IPS DF 4.7 (cell line): Measurements from ENCODE around the gene RNF13.
"Not testable (repeated sequence)": the region's sequence is repeated elsewhere in the genome, so short reads cannot be mapped to it uniquely, and the experiment has no call there.

Experiments used
- DNase-seq: peaks from one replicate; pipeline ENCODE4 v3.0.0-alpha.2; 2013; ENCODE audit warnings: low spot score; ENCODE audit errors: extremely low read depth

RNF13 gene

GRCh38 chr3:149800693-149801092, 12.3 kb upstream of the RNF13 start:
- DNase-seq, result no peak

GRCh38 chr3:149801195-149801594, 11.8 kb upstream of the RNF13 start:
- DNase-seq, result no peak

- DNase-seq, result no peak
Measured at GRCh38 chr3:149801639-149802038, 11.4 kb upstream of the RNF13 start.

- DNase-seq, result no peak
Measured at GRCh38 chr3:149806171-149806778, 6.7 kb upstream of the RNF13 start.

DNA sequence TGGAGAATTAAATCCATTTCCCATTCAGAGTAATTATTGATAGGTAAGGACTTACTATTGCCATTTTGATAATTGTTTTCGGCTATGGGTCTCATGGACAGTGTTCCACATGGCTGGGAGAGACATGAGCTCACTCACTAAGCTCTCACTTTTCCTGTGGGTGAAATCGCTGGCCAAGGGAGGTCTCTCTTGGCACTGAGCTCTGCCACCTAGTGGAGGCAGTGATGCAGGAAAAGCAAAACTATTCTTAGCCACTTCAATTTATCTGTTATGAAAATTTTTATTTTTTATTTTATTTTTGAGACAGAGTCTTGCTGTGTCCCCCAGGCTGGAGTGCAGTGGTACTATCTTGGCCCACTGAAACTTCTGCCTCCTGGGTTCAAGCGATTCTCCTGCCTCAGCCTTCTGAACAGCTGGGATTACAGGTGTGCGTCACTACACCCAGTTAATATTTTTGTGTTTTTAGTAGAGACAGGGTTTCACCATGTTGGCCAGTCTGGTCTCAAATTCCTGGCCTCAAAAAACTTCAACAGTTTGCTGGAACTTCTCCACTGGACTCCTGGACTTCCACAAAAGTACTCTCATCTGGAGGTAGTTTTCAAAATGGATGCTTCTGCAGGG, 4.7 kb upstream of the RNF13 start:
- DNase-seq, result no peak

DNA sequence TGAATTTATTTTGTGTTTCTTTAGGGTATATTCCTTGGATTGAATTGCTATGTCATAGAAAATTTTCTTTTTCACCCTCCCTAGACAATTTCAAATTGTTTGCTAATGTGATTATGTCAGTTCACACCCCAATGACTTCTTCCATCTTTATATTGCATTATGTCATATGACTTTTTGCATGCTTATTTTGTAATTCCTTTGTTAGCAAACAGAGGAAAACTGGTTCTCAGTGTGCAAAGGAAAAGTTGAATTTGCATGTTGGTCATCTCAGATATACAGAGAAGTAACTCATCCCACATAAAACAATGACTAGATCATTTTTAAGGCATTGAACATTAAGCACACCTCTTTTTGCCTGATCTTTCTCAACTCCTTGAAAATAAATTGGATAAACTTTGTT, 3.3 kb upstream of the RNF13 start:
- no peak for DNase-seq

DNA sequence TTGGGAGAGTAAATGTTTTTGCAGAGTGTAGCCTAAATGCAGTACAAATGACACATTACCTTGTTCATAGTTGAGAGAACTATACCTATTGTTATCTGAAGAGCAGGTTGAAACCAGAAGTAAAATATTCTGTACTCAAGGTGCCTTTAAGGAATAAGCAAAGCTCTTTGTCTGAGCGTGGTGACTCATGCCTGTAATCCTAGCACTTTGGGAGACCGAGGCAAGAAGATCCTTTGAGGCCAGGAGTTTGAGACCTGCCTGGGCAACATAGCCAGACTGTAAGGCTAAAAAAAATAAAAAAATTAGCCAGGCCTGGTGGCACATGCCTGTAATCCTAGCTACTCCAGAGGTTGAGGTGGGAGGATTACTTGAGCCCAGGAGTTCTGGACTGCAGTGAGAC, 2.2 kb upstream of the RNF13 start:
- DNase-seq, result no peak

GRCh38 chr3:149812165-149812605, 830 bp upstream of the RNF13 start:
- no peak for DNase-seq

GRCh38 chr3:149813367-149814281, 609 bp downstream of the RNF13 start:
- no peak for DNase-seq

GRCh38 chr3:149815321-149815720, 2.3 kb downstream of the RNF13 start:
- no peak for DNase-seq

DNA sequence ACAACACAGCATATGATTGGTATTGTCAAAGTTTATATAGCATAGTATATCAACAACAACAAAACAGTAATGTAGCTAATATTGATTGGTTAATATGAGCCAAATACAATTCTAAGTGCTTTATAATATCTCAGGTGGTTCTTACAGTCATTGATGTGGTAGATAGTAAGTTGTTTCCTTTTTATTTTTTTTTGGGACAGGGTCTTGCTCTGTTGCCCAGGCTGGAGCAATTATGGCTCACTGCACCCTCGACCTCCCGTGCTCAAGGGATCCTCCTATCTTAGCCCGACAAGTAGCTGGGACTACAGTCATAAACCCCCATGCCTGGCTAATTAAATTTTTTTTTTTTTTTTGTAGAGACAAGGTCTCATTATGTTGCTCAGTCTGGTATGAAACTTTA, 2.7 kb downstream of the RNF13 start:
- DNase-seq, result no peak

DNA sequence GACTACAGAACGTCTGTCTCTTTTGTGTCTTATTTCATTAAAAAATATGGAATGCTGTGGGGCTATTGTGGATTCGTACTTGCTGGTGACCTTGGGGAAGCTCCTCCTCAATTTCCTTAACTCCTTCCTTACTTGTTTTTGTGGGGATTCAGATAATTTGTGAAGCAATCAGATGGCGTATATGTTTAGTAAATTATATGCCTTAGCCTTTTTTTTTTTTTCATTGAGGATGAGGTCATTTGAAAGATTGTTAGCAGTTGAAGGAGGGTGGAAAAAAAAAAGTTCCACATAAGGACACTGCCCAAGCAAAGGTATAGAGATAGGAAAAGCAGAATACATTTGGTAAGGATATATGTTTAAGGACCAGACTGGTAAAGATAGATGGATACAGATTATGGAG, 3.3 kb downstream of the RNF13 start:
- no peak for DNase-seq

- no peak for DNase-seq
Measured at GRCh38 chr3:149816986-149817385, 4.0 kb downstream of the RNF13 start.

DNA sequence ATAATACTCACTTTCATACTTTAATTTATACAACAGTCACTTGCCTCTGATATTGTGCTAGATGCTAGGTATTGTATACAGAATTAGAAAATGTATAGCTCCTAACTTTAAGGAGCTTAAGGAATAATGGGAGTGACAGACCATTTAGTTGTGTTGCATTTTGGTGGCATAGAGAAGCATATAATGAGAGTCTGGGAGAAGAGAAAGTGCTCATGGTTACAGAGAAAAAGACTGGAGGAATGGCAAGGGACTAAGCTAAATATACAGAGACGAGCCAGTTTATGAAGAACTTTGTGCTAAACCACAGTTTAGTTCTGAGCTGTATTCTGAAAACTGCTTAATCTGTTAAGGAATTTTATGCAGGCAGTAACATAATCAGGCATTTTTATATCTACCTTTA, 6.4 kb downstream of the RNF13 start:
- no peak for DNase-seq

DNA sequence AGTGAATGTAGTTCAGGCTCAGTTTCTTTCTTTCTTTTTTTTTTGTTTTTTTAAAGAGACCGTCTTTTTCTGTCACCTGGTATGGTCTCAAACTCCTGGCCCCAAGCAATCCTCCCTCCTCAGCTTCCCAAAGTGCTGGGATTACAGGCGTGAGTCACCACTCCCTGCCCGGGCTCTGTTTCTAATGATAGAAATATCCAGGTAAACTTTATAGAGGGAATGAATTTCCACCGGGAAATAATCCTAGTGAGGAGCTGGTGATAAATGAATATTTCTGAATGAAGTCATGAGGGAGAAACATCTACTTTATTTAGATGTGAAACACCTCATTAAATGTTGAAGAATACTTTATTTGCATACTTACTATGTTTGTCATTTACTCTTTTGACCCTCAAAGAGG, 7.2 kb downstream of the RNF13 start:
- DNase-seq, result no peak

- DNase-seq, result no peak
Measured at GRCh38 chr3:149826636-149827035, 13.6 kb downstream of the RNF13 start.

DNA sequence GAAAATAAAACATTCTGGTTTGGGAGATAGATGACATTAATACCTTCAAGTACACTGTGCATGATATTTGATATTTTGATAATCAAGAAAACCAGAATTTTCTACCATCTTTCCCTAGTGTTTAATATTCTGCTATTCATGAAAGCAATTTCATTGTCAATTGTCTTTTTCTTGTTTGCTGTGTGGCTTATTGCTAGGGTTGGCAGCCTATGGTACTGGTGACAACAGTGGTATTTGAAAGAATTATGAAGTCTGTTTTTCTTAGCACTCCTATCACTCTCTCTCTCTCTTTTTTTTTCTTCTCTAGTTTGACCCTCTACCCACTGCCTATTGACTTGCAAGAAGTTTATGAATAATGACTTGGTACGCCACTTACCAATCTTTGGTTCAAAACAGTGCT, 15.4 kb downstream of the RNF13 start:
- DNase-seq, result no peak

- not testable (repeated sequence) for DNase-seq
Measured at GRCh38 chr3:149829631-149830030, 16.6 kb downstream of the RNF13 start.

GRCh38 chr3:149830902-149831301, 17.9 kb downstream of the RNF13 start:
- no peak for DNase-seq

DNA sequence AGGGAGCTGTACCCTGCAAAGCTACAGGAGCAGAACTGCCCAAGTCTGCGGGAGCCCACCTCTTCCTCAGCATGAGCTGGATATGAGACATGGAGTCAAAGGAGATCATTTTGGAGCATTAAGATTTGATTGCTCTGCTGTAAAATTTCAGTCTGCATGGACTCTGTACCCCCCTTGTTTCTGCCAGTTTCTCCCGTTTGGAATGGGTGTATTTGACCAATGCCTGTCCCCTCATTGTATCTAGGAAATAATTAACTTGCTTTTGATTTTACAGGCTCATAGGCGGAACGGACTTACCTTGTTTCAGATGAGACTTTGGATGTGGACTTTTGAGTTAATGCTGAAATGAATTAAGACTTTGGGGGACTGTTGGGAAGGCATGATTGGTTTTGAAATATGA, 18.3 kb downstream of the RNF13 start:
- DNase-seq, result no peak

DNA sequence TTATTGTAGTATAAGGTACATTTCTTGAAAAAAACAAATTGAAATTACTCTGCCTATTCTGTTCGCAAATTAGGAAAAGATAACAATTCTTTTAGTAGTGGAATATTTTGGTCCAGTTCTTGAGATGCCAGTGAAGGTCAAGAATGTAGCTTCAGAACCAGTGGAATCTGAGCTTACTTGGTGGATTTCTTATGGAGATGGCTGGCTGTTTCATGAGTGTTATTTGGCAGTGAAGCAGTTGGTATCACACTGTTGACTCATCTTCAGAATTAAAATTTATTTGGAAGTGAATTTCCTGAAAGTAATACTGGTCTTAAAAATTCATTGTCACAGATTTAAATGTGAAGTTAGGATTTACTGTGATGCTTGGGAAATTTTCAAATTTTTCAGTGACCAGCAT, 19.1 kb downstream of the RNF13 start:
- no peak for DNase-seq

DNA sequence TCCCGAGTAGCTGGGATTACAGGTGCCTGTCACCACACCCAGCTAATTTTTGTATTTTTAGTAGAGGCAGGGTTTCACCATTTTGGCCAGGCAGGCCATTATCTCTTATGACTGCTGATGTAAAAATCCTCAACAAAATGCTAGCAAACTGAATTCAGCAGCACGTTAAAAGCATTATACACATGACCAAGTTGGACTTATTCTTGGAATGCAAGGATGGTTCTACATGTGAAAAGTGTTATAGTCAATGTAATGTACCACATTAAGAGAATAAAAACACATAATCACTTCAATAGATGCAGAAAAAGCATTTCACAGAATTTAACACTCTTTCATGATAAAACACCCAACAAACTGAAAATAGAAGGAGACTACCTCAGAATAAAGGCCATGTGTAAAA, 20.2 kb downstream of the RNF13 start:
- DNase-seq, result no peak
